Measurements from ENCODE around the gene NOD2. TPM values are rescaled to one million over a fixed set of nuclear protein-coding genes. Genes with fewer than 3 reads are reported as not detected.

The NOD2 gene
- total RNA-seq, 1 donor from 2014 or later, result 0.46 TPM

DNA sequence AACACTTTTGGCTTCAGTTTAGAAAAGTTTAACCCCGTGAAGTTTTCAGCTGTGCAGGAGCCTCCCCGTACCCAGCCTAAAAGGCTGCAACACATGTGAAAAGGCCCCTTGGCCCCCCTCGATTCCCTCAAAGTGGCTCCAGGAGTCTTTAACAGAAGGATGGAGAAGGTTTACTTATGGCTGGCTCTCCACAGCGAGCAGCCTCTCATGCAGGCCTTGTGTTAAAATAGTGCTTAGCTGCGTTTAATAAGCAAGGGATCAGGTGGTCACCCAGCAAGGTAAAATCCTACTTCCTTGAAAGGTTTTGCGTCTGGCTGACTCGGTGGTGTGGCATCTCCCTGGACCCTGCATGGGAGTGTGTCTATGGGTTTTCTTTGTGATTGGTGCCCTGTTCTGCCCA, 40.1 kb downstream of the NOD2 start:
- H3K27me3 ChIP-seq (ENCODE audit: control insufficient read depth, insufficient read depth, low read length), result peaks cover 3% of the 10 kb centered on the region
- DNase-seq (ENCODE audit: low read depth), result no peak
- H3K36me3 ChIP-seq (ENCODE audit: control insufficient read depth, insufficient read depth, low read length), result no peaks in the 10 kb centered on the region
- TF ChIP-seq, protein P1, sequence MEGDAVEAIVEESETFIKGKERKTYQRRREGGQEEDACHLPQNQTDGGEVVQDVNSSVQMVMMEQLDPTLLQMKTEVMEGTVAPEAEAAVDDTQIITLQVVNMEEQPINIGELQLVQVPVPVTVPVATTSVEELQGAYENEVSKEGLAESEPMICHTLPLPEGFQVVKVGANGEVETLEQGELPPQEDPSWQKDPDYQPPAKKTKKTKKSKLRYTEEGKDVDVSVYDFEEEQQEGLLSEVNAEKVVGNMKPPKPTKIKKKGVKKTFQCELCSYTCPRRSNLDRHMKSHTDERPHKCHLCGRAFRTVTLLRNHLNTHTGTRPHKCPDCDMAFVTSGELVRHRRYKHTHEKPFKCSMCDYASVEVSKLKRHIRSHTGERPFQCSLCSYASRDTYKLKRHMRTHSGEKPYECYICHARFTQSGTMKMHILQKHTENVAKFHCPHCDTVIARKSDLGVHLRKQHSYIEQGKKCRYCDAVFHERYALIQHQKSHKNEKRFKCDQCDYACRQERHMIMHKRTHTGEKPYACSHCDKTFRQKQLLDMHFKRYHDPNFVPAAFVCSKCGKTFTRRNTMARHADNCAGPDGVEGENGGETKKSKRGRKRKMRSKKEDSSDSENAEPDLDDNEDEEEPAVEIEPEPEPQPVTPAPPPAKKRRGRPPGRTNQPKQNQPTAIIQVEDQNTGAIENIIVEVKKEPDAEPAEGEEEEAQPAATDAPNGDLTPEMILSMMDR (IDR thresholded peaks at IDR 0.05; ENCODE audit: insufficient read depth, low read length, poor library complexity, severe bottlenecking), result no peak
- no peak overlapping the region for H3K4me3 ChIP-seq (ENCODE audit: low read depth, low read length)

- DNase-seq (ENCODE audit: low read depth), result no peak
- peaks cover 3% of the 10 kb centered on the region for H3K27me3 ChIP-seq (ENCODE audit: control insufficient read depth, insufficient read depth, low read length)
- TF ChIP-seq, protein P1 (IDR thresholded peaks at IDR 0.05; ENCODE audit: insufficient read depth, low read length, poor library complexity, severe bottlenecking), result no peak
Measured at GRCh38 chr16:50735629-50736122, 42.3 kb downstream of the NOD2 start.

DNA sequence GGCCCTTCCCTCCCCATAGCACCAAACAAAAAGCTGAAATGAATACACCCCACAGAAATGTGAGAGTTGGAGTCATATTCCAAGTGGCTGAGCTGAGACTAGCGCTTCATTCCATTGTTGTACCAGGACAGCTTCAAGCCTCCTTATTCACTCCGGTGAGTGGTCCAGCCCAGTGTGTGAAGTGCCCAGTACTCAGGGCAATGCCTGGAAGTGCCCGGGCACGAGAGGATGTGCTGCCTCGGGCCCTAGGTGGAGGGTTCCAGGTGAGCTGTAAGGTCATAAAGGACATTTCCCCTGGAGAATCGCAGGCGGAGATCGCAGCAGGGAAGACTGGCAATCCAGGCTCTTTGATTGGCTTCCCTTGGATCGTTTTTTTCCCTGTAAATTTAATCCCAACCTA, 43.0 kb downstream of the NOD2 start:
- no peak for DNase-seq (ENCODE audit: low read depth)
- TF ChIP-seq, protein P1 (IDR thresholded peaks at IDR 0.05; ENCODE audit: insufficient read depth, low read length, poor library complexity, severe bottlenecking), result no peak
- H3K4me3 ChIP-seq (ENCODE audit: low read depth, low read length), result no peak overlapping the region
- peaks cover 3% of the 10 kb centered on the region for H3K27me3 ChIP-seq (ENCODE audit: control insufficient read depth, insufficient read depth, low read length)
- H3K36me3 ChIP-seq (ENCODE audit: control insufficient read depth, insufficient read depth, low read length), result no peaks in the 10 kb centered on the region

More at GRCh38 chr16:50735629-50736122, 42.3 kb downstream of the NOD2 start:
- no peak overlapping the region for H3K4me3 ChIP-seq (ENCODE audit: low read depth, low read length)
- H3K36me3 ChIP-seq (ENCODE audit: control insufficient read depth, insufficient read depth, low read length), result no peaks in the 10 kb centered on the region

DNA sequence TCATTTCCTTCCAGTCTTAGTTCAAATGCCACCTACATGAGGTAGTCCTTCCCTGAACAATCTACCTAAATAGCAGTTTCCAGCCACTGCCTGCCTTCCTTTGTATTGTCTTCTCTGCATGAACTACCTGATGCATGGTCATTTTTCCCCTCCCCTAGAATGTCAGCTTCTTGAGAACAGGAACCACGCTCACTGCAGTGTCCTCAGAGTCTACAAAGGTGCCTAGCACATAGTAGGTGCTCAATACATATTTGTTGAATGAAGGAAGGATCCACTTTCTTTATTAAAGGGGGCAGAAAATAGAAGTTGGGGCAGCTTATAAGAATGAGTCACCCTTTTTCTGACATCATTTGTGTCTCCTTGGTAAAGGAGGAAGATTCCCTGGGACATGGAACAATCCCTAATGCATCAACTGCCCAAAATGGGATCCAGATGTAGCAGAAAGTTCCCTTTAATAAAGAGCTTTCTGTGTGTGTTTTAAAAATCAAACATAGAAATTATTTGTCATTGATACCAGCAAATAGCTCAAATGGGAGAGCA, 44.1 kb downstream of the NOD2 start:
- Histone ChIP-seq H3K4me3 (ENCODE audit: low read depth, low read length) (no peak overlapping the region), H3K27me3 (ENCODE audit: control insufficient read depth, insufficient read depth, low read length) (peaks cover 3% of the 10 kb centered on the region), H3K36me3 (ENCODE audit: control insufficient read depth, insufficient read depth, low read length) (no peaks in the 10 kb centered on the region)
- DNase-seq (ENCODE audit: low read depth), result no peak
- TF ChIP-seq, protein P1 (IDR thresholded peaks at IDR 0.05; ENCODE audit: insufficient read depth, low read length, poor library complexity, severe bottlenecking), result no peak

GRCh38 chr16:50739031-50739430, 45.6 kb downstream of the NOD2 start:
- H3K4me3 ChIP-seq (ENCODE audit: low read depth, low read length), result no peak overlapping the region
- no peak for DNase-seq (ENCODE audit: low read depth)
- no peaks in the 10 kb centered on the region for H3K36me3 ChIP-seq (ENCODE audit: control insufficient read depth, insufficient read depth, low read length)
- peaks cover 3% of the 10 kb centered on the region for H3K27me3 ChIP-seq (ENCODE audit: control insufficient read depth, insufficient read depth, low read length)
- TF ChIP-seq, protein P1 (IDR thresholded peaks at IDR 0.05; ENCODE audit: insufficient read depth, low read length, poor library complexity, severe bottlenecking), result no peak

- no peak for DNase-seq (ENCODE audit: low read depth)
Measured at GRCh38 chr16:50740736-50741135, 47.3 kb downstream of the NOD2 start.

More at GRCh38 chr16:50740736-50741135, 47.3 kb downstream of the NOD2 start:
- Histone ChIP-seq H3K27me3 (ENCODE audit: control insufficient read depth, insufficient read depth, low read length) (peaks cover 3% of the 10 kb centered on the region), H3K36me3 (ENCODE audit: control insufficient read depth, insufficient read depth, low read length) (no peaks in the 10 kb centered on the region), H3K4me3 (ENCODE audit: low read depth, low read length) (no peak overlapping the region)
- TF ChIP-seq, protein P1 (IDR thresholded peaks at IDR 0.05; ENCODE audit: insufficient read depth, low read length, poor library complexity, severe bottlenecking), result no peak

Data from kidney epithelial cell (primary cell).